ENCODE results near the gene POU2F1. TPM values are rescaled to one million over a fixed set of nuclear protein-coding genes. Genes with fewer than 3 reads are reported as not detected.
A peak's percentile ranks its signal among the peaks of the same experiment; 100 is the strongest.

POU2F1 gene
- total RNA-seq, 4 donors from 2014 or later = 11.5 to 23.1 (median 17.0) TPM

DNA sequence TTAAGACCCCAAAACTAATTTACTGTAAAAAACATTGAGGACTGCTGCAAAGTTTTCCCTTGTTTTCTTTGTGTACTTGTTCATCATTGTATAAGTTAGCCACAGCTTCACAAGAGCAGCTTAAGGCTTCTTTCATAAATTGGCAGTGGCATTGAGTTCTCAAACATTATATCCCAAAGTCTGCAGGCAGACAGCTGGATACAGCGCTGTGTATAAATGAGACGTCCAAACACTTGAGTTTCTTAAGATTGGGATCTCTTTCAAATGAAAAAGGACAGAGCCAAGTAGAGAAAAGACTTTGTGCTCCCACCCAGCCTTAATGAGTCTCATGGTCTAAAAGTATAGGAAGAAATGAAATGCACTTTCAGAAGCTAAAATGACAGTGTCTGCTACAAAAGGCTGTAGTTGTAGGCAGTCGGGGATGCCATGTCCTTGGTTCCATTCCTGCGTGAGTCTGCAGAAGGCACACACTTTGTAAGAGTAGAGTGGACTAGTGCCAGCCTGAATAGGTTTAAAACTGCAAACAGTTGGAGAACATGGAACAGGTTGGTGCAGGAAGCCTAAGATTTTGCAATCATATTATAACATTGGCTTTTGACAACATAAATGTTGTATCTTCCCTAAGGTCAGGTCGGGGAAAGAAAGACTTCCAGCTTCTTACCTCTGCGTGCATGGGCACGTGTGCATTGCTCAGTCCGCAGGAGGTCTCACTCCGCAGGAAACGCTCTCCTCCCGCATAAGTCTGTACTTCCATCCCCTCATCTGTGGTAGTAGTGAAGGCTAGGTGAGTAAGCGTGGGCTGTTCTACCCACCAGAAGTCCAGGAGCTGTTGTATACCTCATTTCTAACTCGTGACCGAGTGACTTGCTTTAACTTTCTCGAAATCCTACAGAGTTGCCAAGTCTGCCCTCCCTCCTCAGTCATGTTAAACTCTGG is 203.3 kb downstream of the POU2F1 start:
- Histone ChIP-seq H3K36me3 (no peaks in the 10 kb centered on the region), H3K9me3 (no peaks in the 10 kb centered on the region), H3K4me1 (no peaks in the 10 kb centered on the region), H3K4me3 (no peak overlapping the region), H3K27me3 (no peaks in the 10 kb centered on the region), H3K27ac (no peak overlapping the region)
- DNase-seq = no peak
- TF ChIP-seq, protein P1, sequence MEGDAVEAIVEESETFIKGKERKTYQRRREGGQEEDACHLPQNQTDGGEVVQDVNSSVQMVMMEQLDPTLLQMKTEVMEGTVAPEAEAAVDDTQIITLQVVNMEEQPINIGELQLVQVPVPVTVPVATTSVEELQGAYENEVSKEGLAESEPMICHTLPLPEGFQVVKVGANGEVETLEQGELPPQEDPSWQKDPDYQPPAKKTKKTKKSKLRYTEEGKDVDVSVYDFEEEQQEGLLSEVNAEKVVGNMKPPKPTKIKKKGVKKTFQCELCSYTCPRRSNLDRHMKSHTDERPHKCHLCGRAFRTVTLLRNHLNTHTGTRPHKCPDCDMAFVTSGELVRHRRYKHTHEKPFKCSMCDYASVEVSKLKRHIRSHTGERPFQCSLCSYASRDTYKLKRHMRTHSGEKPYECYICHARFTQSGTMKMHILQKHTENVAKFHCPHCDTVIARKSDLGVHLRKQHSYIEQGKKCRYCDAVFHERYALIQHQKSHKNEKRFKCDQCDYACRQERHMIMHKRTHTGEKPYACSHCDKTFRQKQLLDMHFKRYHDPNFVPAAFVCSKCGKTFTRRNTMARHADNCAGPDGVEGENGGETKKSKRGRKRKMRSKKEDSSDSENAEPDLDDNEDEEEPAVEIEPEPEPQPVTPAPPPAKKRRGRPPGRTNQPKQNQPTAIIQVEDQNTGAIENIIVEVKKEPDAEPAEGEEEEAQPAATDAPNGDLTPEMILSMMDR (IDR thresholded peaks at IDR 0.05) = no peak
- no peak for TF ChIP-seq POLR2A (IDR thresholded peaks at IDR 0.05)

DNA sequence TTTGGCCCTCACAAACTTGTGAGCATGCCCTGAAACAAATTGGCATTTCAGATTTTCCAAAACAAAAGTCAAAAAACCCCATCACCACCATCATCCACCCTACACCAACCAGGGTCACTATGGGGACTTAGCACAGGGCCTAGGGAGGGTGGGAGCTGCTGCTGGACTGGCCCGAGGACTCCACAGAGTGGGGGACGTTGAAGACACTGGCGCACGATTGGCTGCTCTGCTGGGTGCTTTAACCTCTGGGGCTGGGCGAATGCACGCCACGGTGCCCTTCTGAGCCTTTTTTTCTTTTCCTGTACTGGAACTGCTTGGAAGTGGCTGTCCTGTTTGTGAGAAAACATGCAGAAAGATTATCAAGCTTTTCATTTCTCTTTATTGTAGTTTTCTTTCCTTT is 204.8 kb downstream of the POU2F1 start:
- no peak for TF ChIP-seq POLR2A (IDR thresholded peaks at IDR 0.05)
- TF ChIP-seq, protein P1 (IDR thresholded peaks at IDR 0.05) = no peak
- Histone ChIP-seq H3K9me3 (no peaks in the 10 kb centered on the region), H3K4me3 (no peak overlapping the region), H3K36me3 (no peaks in the 10 kb centered on the region), H3K27ac (no peak overlapping the region), H3K27me3 (no peaks in the 10 kb centered on the region), H3K4me1 (no peaks in the 10 kb centered on the region)
- no peak for DNase-seq

DNA sequence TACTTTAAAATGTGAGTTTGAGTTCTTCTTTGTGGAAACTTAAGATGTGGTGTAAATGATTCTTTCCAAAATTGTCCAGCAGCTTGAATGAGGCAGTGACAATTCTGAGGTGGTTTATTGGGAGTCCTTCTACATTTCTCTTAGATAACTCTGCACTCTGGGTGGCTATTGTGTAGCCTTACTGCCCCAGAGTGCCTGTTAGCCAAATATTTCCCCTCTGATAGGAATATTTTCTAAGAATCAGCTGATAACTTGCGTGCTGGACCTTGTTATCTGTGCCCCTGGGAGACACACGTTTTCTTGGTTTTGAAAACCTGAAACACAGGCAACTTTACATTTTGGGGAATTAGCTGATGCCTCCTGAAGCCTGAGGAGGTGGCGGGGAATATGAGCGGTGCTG is 206.0 kb downstream of the POU2F1 start:
- TF ChIP-seq, protein P1 (IDR thresholded peaks at IDR 0.05) = no peak
- TF ChIP-seq POLR2A (IDR thresholded peaks at IDR 0.05) = no peak
- H3K4me1 ChIP-seq = peaks cover 0 to 12% (median 4%) of the 10 kb centered on the region in 4 donors
- no peaks in the 10 kb centered on the region for H3K36me3 ChIP-seq
- DNase-seq = no peak
- H3K9me3 ChIP-seq = no peaks in the 10 kb centered on the region
- H3K27ac ChIP-seq = no peak overlapping the region
- H3K27me3 ChIP-seq = no peaks in the 10 kb centered on the region
- H3K4me3 ChIP-seq = no peak overlapping the region

DNA sequence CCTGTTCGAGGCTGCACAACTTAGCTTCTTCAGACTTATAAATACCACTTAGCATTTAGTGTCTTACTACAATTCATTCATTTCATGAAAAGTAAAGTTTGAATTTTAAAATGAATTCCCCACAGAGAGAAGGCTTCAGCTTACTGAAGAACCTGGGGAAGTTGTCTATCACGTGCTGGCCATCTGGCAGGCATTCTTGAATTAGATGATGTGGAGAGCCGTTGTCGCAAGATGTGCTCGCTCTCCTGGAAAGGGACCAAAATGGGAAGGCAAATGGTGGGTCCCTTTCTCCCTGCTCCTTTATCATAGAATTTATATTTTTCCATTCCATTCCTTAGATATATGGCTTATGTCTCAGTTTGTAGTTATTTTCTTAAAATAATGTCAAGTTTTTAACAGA is 207.2 kb downstream of the POU2F1 start:
- Histone ChIP-seq H3K4me1 (peaks cover 0 to 20% (median 4%) of the 10 kb centered on the region in 4 donors), H3K27me3 (no peaks in the 10 kb centered on the region), H3K4me3 (no peak overlapping the region), H3K9me3 (no peaks in the 10 kb centered on the region), H3K36me3 (no peaks in the 10 kb centered on the region), H3K27ac (peak overlapping the region in 1 of 4 donors; percentile 33)
- no peak for DNase-seq
- TF ChIP-seq, protein P1 (IDR thresholded peaks at IDR 0.05) = no peak
- no peak for TF ChIP-seq POLR2A (IDR thresholded peaks at IDR 0.05)

DNA sequence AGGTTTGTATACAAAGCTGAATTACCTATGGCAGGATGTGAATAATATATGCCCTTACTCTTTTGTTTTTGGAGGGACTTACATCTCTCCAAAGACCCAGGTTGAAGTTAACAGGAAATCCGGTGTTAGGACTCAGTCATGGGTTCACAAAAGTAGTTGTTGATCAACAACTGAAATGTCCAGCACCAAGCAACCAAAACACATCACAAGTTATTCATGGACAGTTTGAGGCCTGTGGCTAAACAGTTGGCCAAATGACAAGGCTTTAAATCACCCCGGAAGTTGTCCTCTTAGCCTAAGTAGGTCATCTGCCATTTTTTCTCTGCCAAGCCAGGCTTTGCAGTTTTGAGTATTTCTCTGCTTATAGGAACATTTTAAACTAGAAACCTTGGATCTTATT is 207.7 kb downstream of the POU2F1 start:
- Histone ChIP-seq H3K4me3 (no peak overlapping the region), H3K4me1 (peaks cover 0 to 20% (median 4%) of the 10 kb centered on the region in 4 donors), H3K9me3 (no peaks in the 10 kb centered on the region), H3K36me3 (no peaks in the 10 kb centered on the region), H3K27ac (peak overlapping the region in 1 of 4 donors; percentile 33), H3K27me3 (no peaks in the 10 kb centered on the region)
- DNase-seq = no peak
- TF ChIP-seq, protein P1 (IDR thresholded peaks at IDR 0.05) = no peak
- no peak for TF ChIP-seq POLR2A (IDR thresholded peaks at IDR 0.05)

All from Peyer's patch (tissue), 4 donors.